H1 (cell line): ENCODE data around the gene NUP205. TPM values are rescaled to one million over a fixed set of nuclear protein-coding genes. Genes with fewer than 3 reads are reported as not detected.

Experiments
- CTCF ChIA-PET: fragments of 300-600 bp; sonication (Branson Sonifier 250); formaldehyde crosslinking; loops from one replicate; lab custom pipeline; 2021; ENCODE audit not compliant: partially characterized antibody; lab: Charles Lee
- POLR2A ChIA-PET: fragments of 300-600 bp; sonication (Branson Sonifier 250); formaldehyde crosslinking; loops from one replicate; lab custom pipeline; 2021; ENCODE audit warnings: inconsistent platforms; ENCODE audit not compliant: partially characterized antibody; lab: Charles Lee
- DNase-seq, 2 experiments: peaks; one replicate each; pipeline versions ENCODE4 v3.0.0 to v3.0.0-alpha.2; 2010 to 2022; ENCODE audit warnings: low spot score in 2 of 2, low read depth in 1 of 2, mixed read lengths in 1 of 2
- FAIRE-seq: peaks from 2 replicates; lab custom pipeline; 2011; peaks lifted over from hg19 to GRCh38; lab: Jason Lieb, UNC
- H2AFZ ChIP-seq: 2 replicates; pipeline ENCODE4 v1.8.1; 2012; ENCODE audit warnings: low read length, inconsistent platforms
- H2AK5ac ChIP-seq: 2 replicates; pipeline ENCODE4 v1.6.1; 2013; ENCODE audit warnings: low read depth, low read length
- H2BK120ac ChIP-seq: replicated peaks from 2 replicates; pipeline ENCODE3; 2013; ENCODE audit warnings: low read depth, low read length, inconsistent platforms
- H2BK12ac ChIP-seq: 2 replicates; pipeline ENCODE4 v1.6.1; 2013; ENCODE audit warnings: low read depth, low read length
- H2BK15ac ChIP-seq: 2 replicates; pipeline ENCODE4 v1.6.1; 2013; ENCODE audit warnings: low read length
- H2BK20ac ChIP-seq: 2 replicates; pipeline ENCODE4 v1.6.1; 2013; ENCODE audit warnings: low read length
- H2BK5ac ChIP-seq: 2 replicates; pipeline ENCODE4 v1.6.1; 2013; ENCODE audit warnings: low read depth, low read length
- H3K14ac ChIP-seq: 2 replicates; pipeline ENCODE4 v1.6.1; 2013; ENCODE audit warnings: inconsistent platforms; ENCODE audit not compliant: insufficient read length
- H3K18ac ChIP-seq: 2 replicates; pipeline ENCODE4 v1.6.1; 2013; ENCODE audit warnings: low read length; ENCODE audit errors: extremely low read depth
- H3K23ac ChIP-seq: 2 replicates; pipeline ENCODE4 v1.6.1; 2013; ENCODE audit warnings: inconsistent platforms; ENCODE audit not compliant: insufficient read length
- H3K23me2 ChIP-seq: 2 replicates; pipeline ENCODE4 v1.6.1; 2013; ENCODE audit warnings: low read depth, low read length
- H3K27ac ChIP-seq: 2 replicates; pipeline ENCODE4 v1.6.1; 2011; ENCODE audit warnings: low read depth, low read length, inconsistent platforms
- H3K27me3 ChIP-seq, 4 experiments: replicated peaks in 1 of 4; 1 replicate in 1 of 4; 2 replicates in 3 of 4; pipeline versions ENCODE4 v1.6.1 to v1.8.1; 2011 to 2013; ENCODE audit warnings: low read length in 3 of 4, mild to moderate bottlenecking in 3 of 4, inconsistent platforms in 2 of 4, mixed read lengths in 2 of 4, moderate library complexity in 1 of 4; ENCODE audit not compliant: control insufficient read depth in 3 of 4, insufficient read depth in 3 of 4; ENCODE audit errors: extremely low read depth in 1 of 4
- H3K36me3 ChIP-seq, 4 experiments: 2 replicates each; pipeline versions ENCODE4 v1.6.1 to v1.8.1; 2011 to 2013; ENCODE audit warnings: mild to moderate bottlenecking in 4 of 4, low read length in 3 of 4, moderate library complexity in 2 of 4, control low read depth in 1 of 4, inconsistent platforms in 1 of 4; ENCODE audit not compliant: insufficient read depth in 4 of 4, control insufficient read depth in 2 of 4
- H3K4ac ChIP-seq: replicated peaks from 2 replicates; pipeline ENCODE3; 2013; ENCODE audit warnings: low read length, low read depth, mixed read lengths, inconsistent platforms; ENCODE audit not compliant: insufficient read length
- H3K4me1 ChIP-seq, 4 experiments: replicated peaks in 1 of 4; 1 replicate in 1 of 4; 2 replicates in 3 of 4; pipeline versions ENCODE4 v1.6.1 to v1.8.1; 2011 to 2013; ENCODE audit warnings: low read length in 3 of 4, inconsistent platforms in 2 of 4, mixed read lengths in 1 of 4; ENCODE audit not compliant: insufficient read depth in 4 of 4, control insufficient read depth in 3 of 4
- H3K4me2 ChIP-seq, 2 experiments: 2 replicates each; pipeline versions ENCODE4 v1.6.1 to v1.8.1; 2011 to 2013; ENCODE audit warnings: low read depth in 2 of 2, low read length in 2 of 2, control low read depth in 1 of 2, inconsistent platforms in 1 of 2, mild to moderate bottlenecking in 1 of 2; ENCODE audit not compliant: insufficient read depth in 1 of 2
- H3K4me3 ChIP-seq, 4 experiments: fragments of 200-600, 300-600 bp in 1 of 4; sonication (generic), shearing (Covaris generic), sonication (Bioruptor Twin) in 1 of 4; 2 replicates each; pipeline versions ENCODE4 v1.5.1 to v1.8.1; 2011 to 2016; ENCODE audit warnings: low read length in 4 of 4, low read depth in 3 of 4, control low read depth in 2 of 4, inconsistent platforms in 2 of 4, mild to moderate bottlenecking in 2 of 4, mixed read lengths in 1 of 4, moderate library complexity in 1 of 4; ENCODE audit not compliant: insufficient read depth in 2 of 4; ENCODE audit errors: extremely low read depth in 1 of 4
- H3K56ac ChIP-seq: replicated peaks from 2 replicates; pipeline ENCODE3; 2013; ENCODE audit warnings: low read depth, mild to moderate bottlenecking, mixed read lengths, low read length, inconsistent platforms; ENCODE audit not compliant: insufficient read length
- H3K79me1 ChIP-seq: 2 replicates; pipeline ENCODE4 v1.6.1; 2013; ENCODE audit warnings: low read depth, low read length, control low read depth
- H3K79me2 ChIP-seq, 2 experiments: 2 replicates each; pipeline versions ENCODE4 v1.6.1 to v1.8.1; 2012 to 2013; ENCODE audit warnings: low read length in 2 of 2, mild to moderate bottlenecking in 2 of 2, inconsistent platforms in 1 of 2; ENCODE audit not compliant: insufficient read depth in 2 of 2, control insufficient read depth in 1 of 2
- H3K9ac ChIP-seq, 4 experiments: replicated peaks in 1 of 4; 1 replicate in 1 of 4; 2 replicates in 3 of 4; pipeline versions ENCODE4 v1.6.1 to v1.8.1; 2011 to 2013; ENCODE audit warnings: low read depth in 3 of 4, low read length in 3 of 4, control low read depth in 2 of 4, mild to moderate bottlenecking in 2 of 4, moderate library complexity in 2 of 4, inconsistent platforms in 1 of 4; ENCODE audit errors: extremely low read depth in 1 of 4
- H3K9me3 ChIP-seq, 2 experiments: 2 replicates each; pipeline versions ENCODE4 v1.6.1 to v1.8.1; 2012 to 2013; ENCODE audit warnings: mild to moderate bottlenecking in 2 of 2, moderate library complexity in 2 of 2, control low read depth in 1 of 2, inconsistent platforms in 1 of 2, low read depth in 1 of 2, low read length in 1 of 2, mixed read lengths in 1 of 2; ENCODE audit not compliant: insufficient read depth in 2 of 2
- H4K20me1 ChIP-seq, 2 experiments: replicated peaks in 1 of 2; 2 replicates each; pipeline versions ENCODE3 to v1.8.1; 2011 to 2013; ENCODE audit warnings: inconsistent platforms in 2 of 2, low read length in 2 of 2, mild to moderate bottlenecking in 1 of 2; ENCODE audit not compliant: insufficient read depth in 2 of 2, control insufficient read depth in 1 of 2
- H4K5ac ChIP-seq: 2 replicates; pipeline ENCODE4 v1.6.1; 2013; ENCODE audit warnings: low read length, low read depth, mixed read lengths, inconsistent platforms; ENCODE audit not compliant: insufficient read length
- H4K8ac ChIP-seq: 2 replicates; pipeline ENCODE4 v1.8.0; 2013; ENCODE audit warnings: mild to moderate bottlenecking, moderate library complexity, low read length, inconsistent platforms; ENCODE audit not compliant: insufficient read depth; ENCODE audit errors: extremely low read depth
- H4K91ac ChIP-seq: replicated peaks from 2 replicates; pipeline ENCODE3; 2013; ENCODE audit warnings: low read length, mixed read lengths, inconsistent platforms; ENCODE audit not compliant: insufficient read length
- CEBPB ChIP-seq: IDR thresholded peaks from 2 replicates; pipeline ENCODE4 v1.6.1; 2012; ENCODE audit warnings: low read depth, low read length
- CHD1 ChIP-seq: IDR thresholded peaks from 2 replicates; pipeline ENCODE4 v1.6.1; 2012; ENCODE audit warnings: low read depth, low read length, improper control_type of control experiment
- EZH2 ChIP-seq: fragments of 200-600 bp; sonication (generic); IDR thresholded peaks from 2 replicates; pipeline ENCODE4 v1.7.1; 2012; ENCODE audit warnings: low read depth, mild to moderate bottlenecking, moderate library complexity, low read length, inconsistent platforms; ENCODE audit not compliant: severe bottlenecking
- NANOG ChIP-seq: IDR thresholded peaks from 2 replicates; pipeline ENCODE4 v1.6.1; 2011; ENCODE audit warnings: low read length, low read depth, mild to moderate bottlenecking, inconsistent platforms; ENCODE audit not compliant: insufficient read depth, poor library complexity, severe bottlenecking
- NRF1 ChIP-seq: IDR thresholded peaks from 2 replicates; pipeline ENCODE4 v1.6.1; 2011; ENCODE audit warnings: mild to moderate bottlenecking, low read depth, low read length, improper control_type of control experiment
- SIRT6 ChIP-seq: IDR thresholded peaks from one replicate; pipeline ENCODE4 v1.7.1; 2012; ENCODE audit warnings: low read length, inconsistent platforms
- SP1 ChIP-seq: IDR thresholded peaks from 2 replicates; pipeline ENCODE4 v1.6.1; 2011; ENCODE audit warnings: low read depth, low read length
- SP2 ChIP-seq: IDR thresholded peaks from 2 replicates; pipeline ENCODE4 v1.6.1; 2012; ENCODE audit warnings: mild to moderate bottlenecking, low read length, inconsistent platforms
- ZNF274 ChIP-seq: IDR thresholded peaks from 2 replicates; pipeline ENCODE4 v1.7.0; 2012; ENCODE audit warnings: low read length, borderline replicate concordance; ENCODE audit errors: extremely low read depth
- WGBS, 2 experiments: shearing (Covaris generic) in 1 of 2; methylation state at CpG; one replicate each; pipeline versions ENCODE4 v1.1.6 to v1.1.7; 2013 to 2015; ENCODE audit warnings: low lambda C conversion rate in 2 of 2, mixed read lengths in 2 of 2, inconsistent platforms in 1 of 2, low coverage in 1 of 2, missing lambda C conversion rate in 1 of 2; ENCODE audit not compliant: insufficient replicate concordance in 2 of 2, insufficient coverage in 1 of 2, insufficient read length in 1 of 2; ENCODE audit errors: extremely low coverage in 1 of 2, missing lambda C conversion rate in 1 of 2; 5-methylcytosine and 5-hydroxymethylcytosine counted together
- polyA plus RNA-seq, 7 experiments: library from polyadenylated mRNA; depleted of rRNA in 3 of 7; stranded (reverse) in 5 of 7; unstranded in 2 of 7; fragments of >200 nt in 5 of 7; fragments of 200-250 nt in 2 of 7; gene quantifications; 1 replicate in 5 of 7; 2 replicates in 1 of 7; 4 replicates in 1 of 7; pipeline versions ENCODE4 v1.2.1 to v1.2.3, GENCODE V29; 2011 to 2013; ENCODE audit warnings: missing spikeins in 2 of 7, mixed read lengths in 2 of 7
- total RNA-seq: library from RNA; stranded (reverse); fragmentation: NEBNext Ultra II Directional; extraction: Animal tissue kit (Norgen Biotek cat#: 25700); gene quantifications from 2 replicates; pipeline ENCODE4 v1.2.1, GENCODE V29; 2021

Gene NUP205
- total and polyA plus RNA-seq, 2 of the 8 experiments (the other 6 are each of a cell fraction or from before 2014, with no cell fraction given): 148 to 216 TPM

DNA sequence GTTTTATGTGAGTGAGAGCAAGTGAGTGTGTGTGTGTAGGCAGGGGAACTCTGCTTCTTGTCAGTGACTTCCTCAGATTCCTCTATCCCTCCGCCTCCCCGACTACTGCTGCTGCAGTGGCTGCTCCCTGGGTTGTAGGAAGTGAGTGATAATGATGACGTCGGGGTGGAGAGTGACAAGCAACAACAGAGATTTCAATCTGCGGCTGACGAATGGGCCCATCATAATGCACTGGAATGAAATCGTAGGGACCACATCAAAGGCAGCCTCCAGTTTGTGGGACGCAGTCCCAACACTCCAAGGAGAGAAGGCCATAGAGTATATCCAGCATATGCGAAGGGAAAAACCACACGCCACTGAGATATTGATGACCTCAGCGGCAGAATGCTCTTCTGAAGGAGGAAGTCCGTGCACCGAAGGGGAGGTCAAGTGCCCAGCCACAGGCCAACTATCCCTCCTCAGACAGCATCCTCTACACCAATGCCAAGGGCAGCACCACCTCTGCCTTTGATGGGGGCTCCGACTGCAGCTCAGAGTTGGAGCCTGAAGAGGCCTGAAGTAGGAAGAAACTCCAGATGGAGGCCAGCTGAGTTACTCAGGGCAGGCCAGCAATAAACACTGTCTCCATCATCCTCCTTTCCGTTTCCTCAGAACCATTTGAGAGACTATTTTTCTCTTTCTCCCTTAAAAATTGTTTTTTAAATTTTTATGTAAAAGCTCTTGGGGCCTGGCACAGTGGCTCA lies 93.3 kb downstream of the NUP205 start:
- DNase-seq (no peak), FAIRE-seq (no peak)
- H2BK5ac ChIP-seq: no peak overlapping the region
- H3K4ac ChIP-seq: no peak overlapping the region
- H4K20me1 ChIP-seq: no peaks in the 10 kb centered on the region
- H3K23me2 ChIP-seq: no peaks in the 10 kb centered on the region
- ChIA-PET POLR2A (interaction anchor here (1.2 kb wide), 1 partner anchor 11 kb away, joined by 3 read pairs; the partner anchor contains the start of gene STMP1), CTCF (interaction anchor here (0.9 to 1.5 kb wide), 4 partner anchors 10 to 376 kb away, joined by 3 to 5 read pairs (median 4); no protein-coding TSS in a partner anchor)
- no peak overlapping the region for H2BK15ac ChIP-seq
- no peak overlapping the region; the same call in 1 of the 2 replicates for H4K8ac ChIP-seq
- H3K79me1 ChIP-seq: no peaks in the 10 kb centered on the region
- no peak overlapping the region for H4K5ac ChIP-seq
- peaks cover 0 to 2% (median under 1%) of the 10 kb centered on the region in 4 experiments; a peak in 2 of 7 replicates for H3K4me1 ChIP-seq
- H3K4me2 ChIP-seq: no peak overlapping the region
- no peak overlapping the region for H3K14ac ChIP-seq
- H3K4me3 ChIP-seq: no peak overlapping the region
- no peaks in the 10 kb centered on the region for H3K9me3 ChIP-seq
- no peak overlapping the region for H2AFZ ChIP-seq
- no peaks in the 10 kb centered on the region for H3K79me2 ChIP-seq
- no peak overlapping the region for H3K9ac ChIP-seq
- no peak overlapping the region for H2AK5ac ChIP-seq
- no peak overlapping the region for H4K91ac ChIP-seq
- no peak overlapping the region for H3K27ac ChIP-seq
- TF ChIP-seq SIRT6: no peak
- no peak for TF ChIP-seq SP1
- no peak for TF ChIP-seq NANOG
- TF ChIP-seq ZNF274: no peak
- TF ChIP-seq CHD1: no peak
- no peak for TF ChIP-seq NRF1
- TF ChIP-seq SP2: no peak
- no peak for TF ChIP-seq CEBPB
- no peak for TF ChIP-seq EZH2
- TF ChIP-seq, all 59 proteins: peak for 0
- 90% methylated on average over 15 of the region's 15 CpGs; no CpG with 5 or more reads in 1 of the 2 experiments for WGBS, 2 experiments
- Histone ChIP-seq H3K56ac (no peak overlapping the region), H2BK120ac (no peak overlapping the region), H2BK12ac (no peak overlapping the region), H3K18ac (no peak overlapping the region), H3K27me3 (no peaks in the 10 kb centered on the region), H3K23ac (no peak overlapping the region), H3K36me3 (peaks cover 10 to 34% (median 23%) of the 10 kb centered on the region in 4 experiments; a peak in 7 of 8 replicates), H2BK20ac (no peak overlapping the region)
